A549 (cell line): ENCODE data around the gene RNF44. TPM values are rescaled to one million over a fixed set of nuclear protein-coding genes. Genes with fewer than 3 reads are reported as not detected.

ENCODE experiments used
- ATAC-seq, 2 experiments: fragments of 200-7000 bp in 1 of 2; fragments of >200 bp in 1 of 2; cut with Nextera tagmentation in 1 of 2; cut with Tn5 transposase in 1 of 2; 3 replicates each; pipeline versions ENCODE4 v1.8.0 to v1.9.1; 2018 to 2020; ENCODE audit warnings: mild to moderate bottlenecking in 1 of 2, moderate library complexity in 1 of 2
- CTCF ChIA-PET: fragments of 300-600 bp; sonication (Branson Sonifier 250); formaldehyde crosslinking; extraction: SDS; loops from one replicate; lab custom pipeline; 2021; ENCODE audit warnings: antibody characterized with exemption, inconsistent platforms; lab: Yijun Ruan, JAX
- POLR2A ChIA-PET: fragments of 350-600 bp; formaldehyde crosslinking; extraction: SDS; loops from one replicate; lab custom pipeline; 2021; ENCODE audit warnings: antibody characterized with exemption, inconsistent platforms; lab: Yijun Ruan, JAX
- DNase-seq, 2 experiments: peaks; one replicate each; pipeline versions ENCODE4 v3.0.0 to v3.0.0-alpha.2; 2011 to 2016; ENCODE audit warnings: low read depth in 1 of 2, low spot score in 1 of 2
- FAIRE-seq: peaks from 2 replicates; lab custom pipeline; 2011; peaks lifted over from hg19 to GRCh38; lab: Jason Lieb, UNC
- H3K27ac ChIP-seq, 2 experiments: fragments of >200 bp; sonication (Bioruptor Twin); formaldehyde crosslinking; 3 replicates each; pipeline ENCODE4 v1.5.1; 2016 to 2017
- H3K4me1 ChIP-seq: fragments of >200 bp; sonication (Bioruptor Twin); formaldehyde crosslinking; 3 replicates; pipeline ENCODE4 v1.6.1; 2016
- H3K4me2 ChIP-seq: fragments of >200 bp; sonication (Bioruptor Twin); formaldehyde crosslinking; 3 replicates; pipeline ENCODE4 v1.6.1; 2016
- H3K4me3 ChIP-seq: fragments of >200 bp; sonication (Bioruptor Twin); formaldehyde crosslinking; 3 replicates; pipeline ENCODE4 v1.5.1; 2016
- H3K9me3 ChIP-seq: fragments of >200 bp; sonication (Bioruptor Twin); formaldehyde crosslinking; 3 replicates; pipeline ENCODE4 v1.6.1; 2016
- CEBPB ChIP-seq, 2 experiments: fragments of >200 bp in 1 of 2; sonication (Bioruptor Twin) in 1 of 2; formaldehyde crosslinking in 1 of 2; IDR thresholded peaks; 2 replicates each; pipeline ENCODE4 v1.6.1; 2012 to 2016
- ESRRA ChIP-seq: fragments of 150-350 bp; IDR thresholded peaks from 2 replicates; pipeline ENCODE4 v1.6.1; 2014; ENCODE audit warnings: mild to moderate bottlenecking, low read length, borderline replicate concordance
- FOSL2 ChIP-seq, 2 experiments: fragments of 450-650 bp in 1 of 2; fragments of >200 bp in 1 of 2; sonication (Bioruptor Twin) in 1 of 2; formaldehyde crosslinking; IDR thresholded peaks; 2 replicates each; pipeline versions ENCODE4 v1.5.0 to v1.6.1; 2016 to 2020; ENCODE audit warnings: mild to moderate bottlenecking in 1 of 2, moderate library complexity in 1 of 2
- FOXS1 ChIP-seq: fragments of 250-450 bp; sonication (Bioruptor Pico); IDR thresholded peaks from 2 replicates; pipeline ENCODE4 v1.5.0; 2020; ENCODE audit warnings: mild to moderate bottlenecking, moderate library complexity
- GATA3 ChIP-seq: IDR thresholded peaks from 2 replicates; pipeline ENCODE4 v1.6.1; 2012; ENCODE audit warnings: borderline replicate concordance
- HEYL ChIP-seq: fragments of 250-450 bp; sonication (Bioruptor Pico); IDR thresholded peaks from 2 replicates; pipeline ENCODE4 v1.8.0; 2021; ENCODE audit warnings: mild to moderate bottlenecking, moderate library complexity
- HOXA7 ChIP-seq: fragments of 250-450 bp; sonication (Bioruptor Pico); IDR thresholded peaks from 2 replicates; pipeline ENCODE4 v1.5.0; 2020; ENCODE audit warnings: mild to moderate bottlenecking, moderate library complexity
- HOXB5 ChIP-seq: fragments of 250-450 bp; sonication (Bioruptor Pico); IDR thresholded peaks from 2 replicates; pipeline ENCODE4 v1.5.0; 2020; ENCODE audit warnings: mild to moderate bottlenecking, moderate library complexity
- JUN ChIP-seq, 2 experiments: fragments of >200 bp; sonication (Bioruptor Twin); formaldehyde crosslinking; IDR thresholded peaks; 2 replicates in 1 of 2; 3 replicates in 1 of 2; pipeline ENCODE4 v1.6.1; 2016 to 2017
- MAFK ChIP-seq: fragments of 450-650 bp; IDR thresholded peaks from 2 replicates; pipeline ENCODE4 v1.6.1; 2014; ENCODE audit not compliant: partially characterized antibody
- NR3C1 ChIP-seq: fragments of >200 bp; sonication (Bioruptor Twin); formaldehyde crosslinking; IDR thresholded peaks from 3 replicates; pipeline ENCODE4 v1.6.1; 2017
- POLR2AphosphoS2 ChIP-seq: conservative IDR thresholded peaks from 2 replicates; pipeline ENCODE4 v1.6.1; 2012; ENCODE audit warnings: low read length, improper control_type of control experiment, inconsistent platforms
- RCOR1 ChIP-seq: fragments of 150-350 bp; IDR thresholded peaks from 2 replicates; pipeline ENCODE4 v1.6.1; 2014; ENCODE audit warnings: antibody characterized with exemption, low read length, low read depth
- REST ChIP-seq: fragments of 200-600 bp; sonication (generic); IDR thresholded peaks from 2 replicates; pipeline ENCODE4 v1.6.1; 2016; ENCODE audit warnings: antibody characterized with exemption, mild to moderate bottlenecking, moderate library complexity
- RNF2 ChIP-seq: fragments of 200-600 bp; sonication (generic); IDR thresholded peaks from 2 replicates; pipeline ENCODE4 v1.6.1; 2016; ENCODE audit warnings: low read depth, mild to moderate bottlenecking, antibody characterized with exemption, moderate library complexity, borderline replicate concordance
- SMC3 ChIP-seq: fragments of >200 bp; sonication (Bioruptor Twin); formaldehyde crosslinking; IDR thresholded peaks from 3 replicates; pipeline ENCODE4 v1.6.1; 2018; ENCODE audit warnings: inconsistent platforms
- SREBF2 ChIP-seq: fragments of 450-650 bp; IDR thresholded peaks from 2 replicates; pipeline ENCODE4 v1.6.1; 2014; ENCODE audit warnings: mild to moderate bottlenecking, moderate library complexity
- TFCP2L1 ChIP-seq: fragments of 250-450 bp; sonication (Bioruptor Pico); IDR thresholded peaks from 2 replicates; pipeline ENCODE4 v1.5.0; 2021; ENCODE audit warnings: mild to moderate bottlenecking
- USF2 ChIP-seq: fragments of 450-650 bp; IDR thresholded peaks from 2 replicates; pipeline ENCODE4 v1.6.1; 2014; ENCODE audit warnings: antibody characterized with exemption
- ZSCAN20 ChIP-seq: fragments of 250-450 bp; sonication (Bioruptor Pico); IDR thresholded peaks from 2 replicates; pipeline ENCODE4 v1.8.0; 2022; ENCODE audit warnings: mild to moderate bottlenecking, moderate library complexity
- WGBS: methylation state at CpG from one replicate; pipeline ENCODE4 v1.1.6; 2017; ENCODE audit errors: missing lambda C conversion rate; 5-methylcytosine and 5-hydroxymethylcytosine counted together
- polyA plus RNA-seq, 4 experiments: library from polyadenylated mRNA; depleted of rRNA in 3 of 4; stranded (reverse); fragments of >200 nt; fragmentation: RNase III in 1 of 4; extraction: RNeasy Plus Mini Kit Qiagen cat#74134 plus additional on column Dnase treatment in 1 of 4; gene quantifications; 2 replicates in 3 of 4; 3 replicates in 1 of 4; pipeline ENCODE4 v1.2.3, GENCODE V29; 2011 to 2017
- TF ChIP-seq, protein P1 (sequence below): fragments of 150-350 bp; IDR thresholded peaks from 2 replicates; pipeline ENCODE4 v1.6.1; 2014; ENCODE audit warnings: low read depth, mild to moderate bottlenecking, low read length
- TF ChIP-seq, protein P2 (sequence below): IDR thresholded peaks from 2 replicates; pipeline ENCODE4 v1.6.1; 2012; ENCODE audit warnings: low read depth, borderline replicate concordance
- TF ChIP-seq, protein P3 (sequence below): fragments of 250-450 bp; sonication (Bioruptor Pico); IDR thresholded peaks from 2 replicates; pipeline ENCODE4 v1.5.0; 2020; ENCODE audit warnings: low read depth, mild to moderate bottlenecking, moderate library complexity

The RNF44 gene
- polyA plus RNA-seq, 2 of the 4 experiments (the other 2 are of a cell fraction) = 9.2 to 32.7 TPM

GRCh38 chr5:176521699-176522263 lies 15.4 kb downstream of the RNF44 start:
- WGBS = 79% methylated on average over 10 of the region's 10 CpGs
- no peak for TF ChIP-seq FOSL2 (IDR thresholded peaks at IDR 0.05)
- no peak for TF ChIP-seq FOSL2 (CRISPR knock-in tag; IDR thresholded peaks at IDR 0.05)
- TF ChIP-seq, protein P1, sequence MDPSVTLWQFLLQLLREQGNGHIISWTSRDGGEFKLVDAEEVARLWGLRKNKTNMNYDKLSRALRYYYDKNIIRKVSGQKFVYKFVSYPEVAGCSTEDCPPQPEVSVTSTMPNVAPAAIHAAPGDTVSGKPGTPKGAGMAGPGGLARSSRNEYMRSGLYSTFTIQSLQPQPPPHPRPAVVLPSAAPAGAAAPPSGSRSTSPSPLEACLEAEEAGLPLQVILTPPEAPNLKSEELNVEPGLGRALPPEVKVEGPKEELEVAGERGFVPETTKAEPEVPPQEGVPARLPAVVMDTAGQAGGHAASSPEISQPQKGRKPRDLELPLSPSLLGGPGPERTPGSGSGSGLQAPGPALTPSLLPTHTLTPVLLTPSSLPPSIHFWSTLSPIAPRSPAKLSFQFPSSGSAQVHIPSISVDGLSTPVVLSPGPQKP = no peak
- TF ChIP-seq, protein P2, sequence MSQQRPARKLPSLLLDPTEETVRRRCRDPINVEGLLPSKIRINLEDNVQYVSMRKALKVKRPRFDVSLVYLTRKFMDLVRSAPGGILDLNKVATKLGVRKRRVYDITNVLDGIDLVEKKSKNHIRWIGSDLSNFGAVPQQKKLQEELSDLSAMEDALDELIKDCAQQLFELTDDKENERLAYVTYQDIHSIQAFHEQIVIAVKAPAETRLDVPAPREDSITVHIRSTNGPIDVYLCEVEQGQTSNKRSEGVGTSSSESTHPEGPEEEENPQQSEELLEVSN = no peak
- no peak for TF ChIP-seq NR3C1
- no peak for TF ChIP-seq REST
- no peak for TF ChIP-seq JUN (IDR thresholded peaks at IDR 0.05)
- TF ChIP-seq SMC3 = no peak
- no peak for TF ChIP-seq ZSCAN20 (CRISPR knock-in tag)
- TF ChIP-seq MAFK = no peak
- TF ChIP-seq GATA3 = no peak
- no peak for TF ChIP-seq HOXA7
- no peak for TF ChIP-seq ESRRA
- TF ChIP-seq CEBPB (IDR thresholded peaks at IDR 0.05) = no peak
- no peak for TF ChIP-seq USF2
- H3K9me3 ChIP-seq = no peaks in the 10 kb centered on the region
- no peak overlapping the region for H3K4me2 ChIP-seq
- ATAC-seq (peak; percentile 46 to 70; a peak in 5 of 6 replicates), FAIRE-seq (no peak), DNase-seq (no peak)
- POLR2A ChIA-PET = no interaction called here
- CTCF ChIA-PET = interaction anchor here (1.1 kb wide), 1 partner anchor 74 kb away, joined by 3 read pairs; the partner anchor contains the start of gene FAF2
- H3K27ac ChIP-seq = no peak overlapping the region
- H3K4me3 ChIP-seq = no peak overlapping the region
- H3K4me1 ChIP-seq = no peaks in the 10 kb centered on the region; the same call in 2 of the 3 replicates

- ATAC-seq (peak; percentile 15 to 24; a peak in 3 of 6 replicates), DNase-seq (no peak)
- ChIA-PET POLR2A (no interaction called here), CTCF (interaction anchor here (1.1 kb wide), 2 partner anchors 9 to 73 kb away, joined by 3 read pairs; partner anchors contain the start of gene FAF2)
- Histone ChIP-seq H3K4me2 (no peak overlapping the region), H3K9me3 (no peaks in the 10 kb centered on the region)
- TF ChIP-seq RNF2 = no peak
- no peak for TF ChIP-seq HEYL
- TF ChIP-seq FOXS1 = no peak
- no peak for TF ChIP-seq SREBF2
- TF ChIP-seq, protein P3, sequence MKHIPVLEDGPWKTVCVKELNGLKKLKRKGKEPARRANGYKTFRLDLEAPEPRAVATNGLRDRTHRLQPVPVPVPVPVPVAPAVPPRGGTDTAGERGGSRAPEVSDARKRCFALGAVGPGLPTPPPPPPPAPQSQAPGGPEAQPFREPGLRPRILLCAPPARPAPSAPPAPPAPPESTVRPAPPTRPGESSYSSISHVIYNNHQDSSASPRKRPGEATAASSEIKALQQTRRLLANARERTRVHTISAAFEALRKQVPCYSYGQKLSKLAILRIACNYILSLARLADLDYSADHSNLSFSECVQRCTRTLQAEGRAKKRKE (CRISPR knock-in tag) = no peak
- TF ChIP-seq HOXB5 = no peak
- no peak for TF ChIP-seq TFCP2L1
- TF ChIP-seq FOSL2 (IDR thresholded peaks at IDR 0.05) = no peak
- TF ChIP-seq FOSL2 (CRISPR knock-in tag; IDR thresholded peaks at IDR 0.05) = no peak
- no peak for TF ChIP-seq RCOR1
- no peak for TF ChIP-seq POLR2AphosphoS2
- TF ChIP-seq, all 56 proteins: peak for 0
- H3K4me3 ChIP-seq = no peak overlapping the region
- H3K4me1 ChIP-seq = no peaks in the 10 kb centered on the region; the same call in 2 of the 3 replicates
- 70% methylated on average over 7 of the region's 7 CpGs for WGBS
- no peak overlapping the region for H3K27ac ChIP-seq
- no peak for FAIRE-seq
These were observed 15.9 kb downstream of the RNF44 start for GRCh38 chr5:176521286-176521685.
